BE2C (cell line): Measurements from ENCODE around the gene WDR83. TPM values are rescaled to one million over a fixed set of nuclear protein-coding genes. Genes with fewer than 3 reads are reported as not detected.
A peak's percentile ranks its signal among the peaks of the same experiment; 100 is the strongest.
"Not testable (repeated sequence)": the region's sequence is repeated elsewhere in the genome, so short reads cannot be mapped to it uniquely, and the experiment has no call there.

Experiments used
- DNase-seq: peaks from one replicate; pipeline ENCODE4 v3.0.0-alpha.2; 2020
- H3K27me3 ChIP-seq: fragments of 250-450 bp; sonication (Bioruptor Pico); 2 replicates; pipeline ENCODE4 v1.5.1; 2020; ENCODE audit warnings: mild to moderate bottlenecking
- H3K36me3 ChIP-seq: fragments of 250-450 bp; sonication (Bioruptor Pico); 2 replicates; pipeline ENCODE4 v1.5.1; 2020; ENCODE audit warnings: mild to moderate bottlenecking
- H3K4me1 ChIP-seq: fragments of 250-450 bp; sonication (Bioruptor Pico); 2 replicates; pipeline ENCODE4 v1.5.1; 2020
- H3K4me3 ChIP-seq: 2 replicates; pipeline ENCODE4 v1.5.1; 2011; ENCODE audit warnings: low read depth, low read length
- H3K9me3 ChIP-seq: fragments of 250-450 bp; sonication (Bioruptor Pico); 2 replicates; pipeline ENCODE4 v1.5.1; 2020
- CTCF ChIP-seq: IDR thresholded peaks from 2 replicates; pipeline ENCODE4 v1.5.1; 2012; ENCODE audit warnings: mild to moderate bottlenecking, low read depth, low read length
- polyA plus RNA-seq: library from polyadenylated mRNA; unstranded; fragments of >200 nt; gene quantifications from one replicate; pipeline ENCODE4 v1.2.1, GENCODE V29; 2012; ENCODE audit warnings: low read depth, missing spikeins; ENCODE audit not compliant: insufficient read length, insufficient read depth

Gene WDR83
- 115 TPM for polyA plus RNA-seq

- peaks cover 12% of the 10 kb centered on the region; the same call in 1 of the 2 replicates for H3K36me3 ChIP-seq
- peak within 1 kb of the TSS; percentile 89 for H3K4me3 ChIP-seq
- TF ChIP-seq CTCF, result no peak
- H3K27me3 ChIP-seq, result no peaks in the 10 kb centered on the region
- H3K9me3 ChIP-seq, result no peaks in the 10 kb centered on the region
- peak; percentile 88 for DNase-seq
- no peaks in the 10 kb centered on the region for H3K4me1 ChIP-seq
Measured at GRCh38 chr19:12666265-12667048, at the start of gene WDR83, which contains the start of gene MAN2B1. TSS of gene WDR83 (plus strand) at chr19:12666807. CDS start at chr19:12669791, 2,984 bp downstream. TSS of gene MAN2B1 (minus strand) at chr19:12666742. CDS start at chr19:12666701, 41 bp downstream.

- Histone ChIP-seq H3K4me3 (no peak overlapping the region), H3K27me3 (no peaks in the 10 kb centered on the region), H3K36me3 (peaks cover 22% of the 10 kb centered on the region), H3K4me1 (no peaks in the 10 kb centered on the region), H3K9me3 (no peaks in the 10 kb centered on the region; the same call in 1 of the 2 replicates)
- no peak for TF ChIP-seq CTCF
- DNase-seq, result no peak
Measured at GRCh38 chr19:12617646-12618045, 49.0 kb upstream of the WDR83 start.

- not testable (repeated sequence) for DNase-seq, H3K9me3 ChIP-seq, H3K27me3 ChIP-seq, H3K4me3 ChIP-seq, H3K4me1 ChIP-seq
- H3K36me3 ChIP-seq, result peaks cover 40% of the 10 kb centered on the region
Measured at GRCh38 chr19:12621253-12622024, 45.2 kb upstream of the WDR83 start.

- Histone ChIP-seq H3K9me3 (peaks cover 15% of the 10 kb centered on the region; the same call in 1 of the 2 replicates), H3K27me3 (no peaks in the 10 kb centered on the region), H3K4me3 (no peak overlapping the region), H3K36me3 (peaks cover 57% of the 10 kb centered on the region), H3K4me1 (no peaks in the 10 kb centered on the region)
- DNase-seq, result no peak
- TF ChIP-seq CTCF, result no peak
Measured at GRCh38 chr19:12623361-12624031, 43.1 kb upstream of the WDR83 start.

GRCh38 chr19:12626958-12627357, 39.6 kb upstream of the WDR83 start:
- no peak for TF ChIP-seq CTCF
- peaks cover 66% of the 10 kb centered on the region for H3K36me3 ChIP-seq
- H3K4me1 ChIP-seq, result no peaks in the 10 kb centered on the region
- no peak for DNase-seq
- no peaks in the 10 kb centered on the region for H3K27me3 ChIP-seq
- no peak overlapping the region for H3K4me3 ChIP-seq
- H3K9me3 ChIP-seq, result peaks cover 15% of the 10 kb centered on the region; the same call in 1 of the 2 replicates
